Upper lobe of right lung (tissue), 1 donor: ENCODE data around the gene CCDC12. TPM values are rescaled to one million over a fixed set of nuclear protein-coding genes. Genes with fewer than 3 reads are reported as not detected.

Experiments
- ATAC-seq: fragments of 200-7000 bp; cut with Tn5 transposase; one replicate; pipeline ENCODE4 v1.9.1; 2020; ENCODE audit warnings: mild to moderate bottlenecking, moderate library complexity
- DNase-seq: peaks from one replicate; pipeline ENCODE4 v3.0.0-alpha.2; 2020
- H3K27ac ChIP-seq: fragments of 200-600 bp; one replicate; pipeline ENCODE4 v1.8.0; 2022
- H3K27me3 ChIP-seq: fragments of 200-600 bp; one replicate; pipeline ENCODE4 v1.8.0; 2022; ENCODE audit warnings: mild to moderate bottlenecking
- H3K36me3 ChIP-seq: fragments of 200-600 bp; one replicate; pipeline ENCODE4 v1.8.0; 2022
- H3K4me1 ChIP-seq: fragments of 200-600 bp; one replicate; pipeline ENCODE4 v1.8.0; 2022
- H3K4me3 ChIP-seq: fragments of 200-600 bp; one replicate; pipeline ENCODE4 v1.8.0; 2022; ENCODE audit warnings: mild to moderate bottlenecking
- H3K9me3 ChIP-seq: fragments of 200-600 bp; one replicate; pipeline ENCODE4 v1.8.0; 2022
- intact Hi-C: fragments of 100-400 bp; cut with DNase I; formaldehyde crosslinking; loops from one replicate; pipeline ENCODE4 v1.11.0; 2022
- total RNA-seq: library from RNA; stranded (reverse); fragmentation: NEBNext Ultra II Directional; extraction: Animal tissue kit (Norgen Biotek cat#: 25700); gene quantifications from one replicate; pipeline ENCODE4 v1.2.1, GENCODE V29; 2021
- TF ChIP-seq, protein P1 (sequence below): fragments of 200-600 bp; IDR thresholded peaks from one replicate; pipeline ENCODE4 v1.8.0; 2022; ENCODE audit warnings: antibody characterized with exemption
- donor health status: DM: no; HTN: yes; CAD: no; lungs with severe emphysema.

Gene CCDC12
- total RNA-seq, 1 donor from 2014 or later, result 42.1 TPM

DNA sequence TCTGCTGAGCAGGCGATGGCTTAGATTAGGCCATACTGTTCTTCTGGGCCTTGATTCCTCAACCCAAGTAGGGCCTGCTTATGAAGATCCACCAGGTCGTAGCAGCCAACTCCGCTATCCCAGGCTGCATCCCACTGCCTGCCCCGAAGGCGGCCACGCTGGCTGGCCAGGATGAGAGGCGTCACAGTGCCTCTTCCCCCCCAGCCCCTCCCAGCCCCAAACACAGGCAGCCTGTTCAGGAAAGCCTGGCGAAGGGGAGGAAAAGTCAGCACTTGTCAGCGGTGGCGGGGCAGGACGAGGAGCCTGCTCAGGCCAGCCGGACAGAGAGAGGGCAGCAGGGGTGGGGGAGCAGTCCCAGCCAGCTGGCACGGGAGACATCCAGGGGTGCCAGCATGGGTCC is 87.8 kb downstream of the CCDC12 start:
- TF ChIP-seq, protein P1, sequence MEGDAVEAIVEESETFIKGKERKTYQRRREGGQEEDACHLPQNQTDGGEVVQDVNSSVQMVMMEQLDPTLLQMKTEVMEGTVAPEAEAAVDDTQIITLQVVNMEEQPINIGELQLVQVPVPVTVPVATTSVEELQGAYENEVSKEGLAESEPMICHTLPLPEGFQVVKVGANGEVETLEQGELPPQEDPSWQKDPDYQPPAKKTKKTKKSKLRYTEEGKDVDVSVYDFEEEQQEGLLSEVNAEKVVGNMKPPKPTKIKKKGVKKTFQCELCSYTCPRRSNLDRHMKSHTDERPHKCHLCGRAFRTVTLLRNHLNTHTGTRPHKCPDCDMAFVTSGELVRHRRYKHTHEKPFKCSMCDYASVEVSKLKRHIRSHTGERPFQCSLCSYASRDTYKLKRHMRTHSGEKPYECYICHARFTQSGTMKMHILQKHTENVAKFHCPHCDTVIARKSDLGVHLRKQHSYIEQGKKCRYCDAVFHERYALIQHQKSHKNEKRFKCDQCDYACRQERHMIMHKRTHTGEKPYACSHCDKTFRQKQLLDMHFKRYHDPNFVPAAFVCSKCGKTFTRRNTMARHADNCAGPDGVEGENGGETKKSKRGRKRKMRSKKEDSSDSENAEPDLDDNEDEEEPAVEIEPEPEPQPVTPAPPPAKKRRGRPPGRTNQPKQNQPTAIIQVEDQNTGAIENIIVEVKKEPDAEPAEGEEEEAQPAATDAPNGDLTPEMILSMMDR, result no peak
- Histone ChIP-seq H3K9me3 (no peaks in the 10 kb centered on the region), H3K27ac (no peak overlapping the region), H3K27me3 (peaks cover 9% of the 10 kb centered on the region), H3K4me3 (no peak overlapping the region), H3K36me3 (no peaks in the 10 kb centered on the region), H3K4me1 (peaks cover 22% of the 10 kb centered on the region)
- intact Hi-C loops, result no loop called here
- ATAC-seq (no peak), DNase-seq (no peak)

DNA sequence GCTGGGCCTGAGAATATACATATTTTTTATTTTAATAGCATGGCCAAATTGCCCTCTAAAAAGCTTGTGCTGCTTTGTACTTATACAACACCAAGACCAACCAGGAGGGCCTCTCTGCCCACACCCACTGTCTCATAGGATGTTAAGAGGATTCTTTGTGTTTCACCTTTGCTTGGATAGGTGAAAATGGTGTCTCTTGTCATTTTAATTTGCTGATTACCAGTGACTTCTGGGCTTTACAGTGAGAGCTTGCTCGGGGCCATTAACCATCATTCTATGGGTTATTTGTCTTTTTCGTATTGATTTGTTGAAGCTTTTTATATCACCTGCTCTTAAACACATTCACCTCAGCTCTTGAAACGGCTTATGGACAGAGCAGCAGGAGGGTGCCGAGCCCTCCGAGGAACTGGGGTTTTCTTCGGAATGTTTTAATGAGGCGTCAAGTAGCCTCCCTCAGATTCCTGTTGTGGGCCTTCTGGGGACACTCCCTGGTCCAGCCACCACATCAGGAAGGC is 88.5 kb downstream of the CCDC12 start:
- no peak overlapping the region for H3K27ac ChIP-seq
- H3K4me1 ChIP-seq, result peaks cover 26% of the 10 kb centered on the region
- ATAC-seq (no peak), DNase-seq (no peak)
- no peaks in the 10 kb centered on the region for H3K36me3 ChIP-seq
- no peaks in the 10 kb centered on the region for H3K9me3 ChIP-seq
- H3K4me3 ChIP-seq, result no peak overlapping the region
- peaks cover 13% of the 10 kb centered on the region for H3K27me3 ChIP-seq
- intact Hi-C loops, result no loop called here
- TF ChIP-seq, protein P1, result no peak

GRCh38 chr3:46885612-46886011 is 90.9 kb downstream of the CCDC12 start:
- peaks cover 35% of the 10 kb centered on the region for H3K27me3 ChIP-seq
- no peaks in the 10 kb centered on the region for H3K9me3 ChIP-seq
- H3K36me3 ChIP-seq, result no peaks in the 10 kb centered on the region
- no peak overlapping the region for H3K27ac ChIP-seq
- intact Hi-C loops, result no loop called here
- TF ChIP-seq, protein P1, result no peak
- ATAC-seq, result no peak
- no peak overlapping the region for H3K4me3 ChIP-seq
- no peak for DNase-seq
- H3K4me1 ChIP-seq, result peaks cover 18% of the 10 kb centered on the region

GRCh38 chr3:46884929-46885328 is 91.6 kb downstream of the CCDC12 start:
- Histone ChIP-seq H3K36me3 (no peaks in the 10 kb centered on the region), H3K4me3 (no peak overlapping the region), H3K4me1 (peaks cover 14% of the 10 kb centered on the region), H3K27me3 (peaks cover 36% of the 10 kb centered on the region), H3K9me3 (no peaks in the 10 kb centered on the region), H3K27ac (no peak overlapping the region)
- intact Hi-C loops, result no loop called here
- DNase-seq (no peak), ATAC-seq (no peak)
- TF ChIP-seq, protein P1, result no peak

DNA sequence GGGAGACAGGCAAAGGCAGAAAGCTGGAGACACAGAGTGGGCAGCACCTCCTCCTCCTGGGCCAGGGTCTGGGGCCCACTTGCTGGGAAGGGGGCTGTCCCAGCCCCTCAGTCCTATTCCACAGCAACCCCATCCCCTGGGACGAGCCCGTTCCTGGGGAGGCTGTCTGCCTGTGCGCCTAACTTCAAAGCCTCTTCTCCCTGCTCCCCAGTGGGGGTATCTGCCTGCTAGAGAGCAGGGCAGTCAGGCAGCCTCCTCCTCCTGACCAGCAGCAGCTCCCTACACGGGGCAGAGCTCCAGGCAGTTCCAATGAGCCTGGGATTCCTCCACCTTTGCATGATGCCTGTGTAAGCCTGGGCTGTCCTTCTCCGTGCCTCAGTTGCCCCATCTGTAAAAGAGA is 92.1 kb downstream of the CCDC12 start:
- DNase-seq (no peak), ATAC-seq (no peak)
- no peak overlapping the region for H3K27ac ChIP-seq
- intact Hi-C loops, result no loop called here
- H3K36me3 ChIP-seq, result no peaks in the 10 kb centered on the region
- H3K4me3 ChIP-seq, result peak overlapping the region; percentile 58
- H3K4me1 ChIP-seq, result peaks cover 9% of the 10 kb centered on the region
- TF ChIP-seq, protein P1, result no peak
- H3K9me3 ChIP-seq, result no peaks in the 10 kb centered on the region
- peaks cover 36% of the 10 kb centered on the region for H3K27me3 ChIP-seq

- Histone ChIP-seq H3K4me3 (peak overlapping the region; percentile 58), H3K27ac (no peak overlapping the region), H3K27me3 (peaks cover 36% of the 10 kb centered on the region), H3K4me1 (peaks cover 9% of the 10 kb centered on the region), H3K36me3 (no peaks in the 10 kb centered on the region), H3K9me3 (no peaks in the 10 kb centered on the region)
- no peak for ATAC-seq
- TF ChIP-seq, protein P1, result no peak
- no peak for DNase-seq
- intact Hi-C loops, result no loop called here
Observed at GRCh38 chr3:46883830-46884185, 92.7 kb downstream of the CCDC12 start.
